GM12878 (cell line): Measurements from ENCODE around the gene TRUB2. TPM values are rescaled to one million over a fixed set of nuclear protein-coding genes. Genes with fewer than 3 reads are reported as not detected.

ENCODE experiments used
- ATAC-seq: fragments of 200-7000 bp; cut with Tn5 transposase; 3 replicates; pipeline ENCODE4 v1.9.1; 2020; ENCODE audit warnings: mild to moderate bottlenecking, moderate library complexity
- BruUV-seq: library from RNA; stranded (reverse); fragments of 400-500 nt; replicated peaks from 2 replicates; lab custom pipeline; 2021; lab: Mats Ljungman, UMichigan
- CTCF ChIA-PET: fragments of 300-600 bp; sonication (Branson Sonifier 250); formaldehyde crosslinking; extraction: SDS; loops from one replicate; lab custom pipeline; 2021; ENCODE audit warnings: inconsistent platforms; lab: Yijun Ruan, JAX
- POLR2A ChIA-PET: fragments of 350-600 bp; formaldehyde crosslinking; extraction: SDS; loops from one replicate; lab custom pipeline; 2021; ENCODE audit warnings: inconsistent platforms; lab: Charles Lee
- RAD21 ChIA-PET: fragments of 300-600 bp; sonication (Branson Sonifier 250); formaldehyde crosslinking; loops from one replicate; lab custom pipeline; 2023; ENCODE audit warnings: antibody characterized with exemption; ENCODE audit not compliant: unreplicated experiment; lab: Charles Lee
- SMC1A ChIA-PET: fragments of 300-600 bp; sonication (Branson Sonifier 250); formaldehyde crosslinking; loops from one replicate; lab custom pipeline; 2023; ENCODE audit not compliant: unreplicated experiment, uncharacterized antibody; lab: Charles Lee
- DNase-seq: peaks from one replicate; pipeline ENCODE4 v3.0.0-alpha.2; 2011; ENCODE audit warnings: low read depth, low spot score
- FAIRE-seq: peaks from 3 replicates; lab custom pipeline; 2011; peaks lifted over from hg19 to GRCh38; lab: Jason Lieb, UNC
- H2AFZ ChIP-seq: 2 replicates; pipeline ENCODE4 v1.6.0; 2011; ENCODE audit warnings: low read depth, low read length, control low read depth; ENCODE audit not compliant: control insufficient read depth
- H3K27ac ChIP-seq: 2 replicates; pipeline ENCODE4 v1.5.1; 2011; ENCODE audit warnings: control low read depth; ENCODE audit not compliant: control insufficient read depth, insufficient read depth
- H3K27me3 ChIP-seq, 2 experiments: replicated peaks in 1 of 2; 2 replicates each; pipeline versions ENCODE4 v1.6.0 to v1.6.1; 2011; ENCODE audit warnings: low read length in 1 of 2; ENCODE audit not compliant: control insufficient read depth in 2 of 2, insufficient read depth in 2 of 2
- H3K36me3 ChIP-seq, 2 experiments: 2 replicates each; pipeline ENCODE4 v1.5.1; 2011; ENCODE audit warnings: low read length in 1 of 2; ENCODE audit not compliant: control insufficient read depth in 2 of 2, insufficient read depth in 2 of 2
- H3K4me1 ChIP-seq: 2 replicates; pipeline ENCODE4 v1.6.1; 2011; ENCODE audit warnings: mild to moderate bottlenecking, low read length, moderate library complexity, mixed read lengths; ENCODE audit not compliant: control insufficient read depth, insufficient read depth
- H3K4me2 ChIP-seq: 2 replicates; pipeline ENCODE4 v1.6.0; 2011; ENCODE audit warnings: control low read depth; ENCODE audit not compliant: control insufficient read depth, insufficient read depth
- H3K4me3 ChIP-seq: fragments of 200-600 bp; sonication (generic); 2 replicates; pipeline ENCODE4 v1.5.1; 2016
- H3K79me2 ChIP-seq: 2 replicates; pipeline ENCODE4 v1.6.0; 2011; ENCODE audit warnings: low read length; ENCODE audit not compliant: control insufficient read depth, insufficient read depth
- H3K9ac ChIP-seq: 2 replicates; pipeline ENCODE4 v1.8.0; 2011; ENCODE audit warnings: low read length, control low read depth, mixed read lengths; ENCODE audit not compliant: control insufficient read depth, insufficient read depth
- H3K9me3 ChIP-seq: replicated peaks from 3 replicates; pipeline ENCODE4 v1.5.1; 2011; ENCODE audit warnings: mild to moderate bottlenecking, low read length; ENCODE audit not compliant: control insufficient read depth, insufficient read depth
- H4K20me1 ChIP-seq: 2 replicates; pipeline ENCODE4 v1.6.0; 2011; ENCODE audit not compliant: control insufficient read depth, insufficient read depth
- BCLAF1 ChIP-seq: fragments of 450-650 bp; IDR thresholded peaks from 2 replicates; pipeline ENCODE4 v1.6.1; 2017; ENCODE audit warnings: antibody characterized with exemption, mild to moderate bottlenecking, moderate library complexity
- CHD1 ChIP-seq: IDR thresholded peaks from 2 replicates; pipeline ENCODE4 v1.6.1; 2012; ENCODE audit warnings: low read depth, low read length, improper control_type of control experiment
- CTCF ChIP-seq, 3 experiments: IDR thresholded peaks in 2 of 3; conservative IDR thresholded peaks in 1 of 3; 2 replicates each; pipeline ENCODE4 v1.5.1; 2011; ENCODE audit warnings: low read depth in 3 of 3, low read length in 3 of 3, mild to moderate bottlenecking in 3 of 3, control low read depth in 2 of 3, moderate library complexity in 2 of 3, inconsistent platforms in 1 of 3, mixed read lengths in 1 of 3; ENCODE audit not compliant: control insufficient read depth in 2 of 3, insufficient read depth in 1 of 3; ENCODE audit errors: extremely low read depth in 1 of 3
- ESRRA ChIP-seq: IDR thresholded peaks from 2 replicates; pipeline ENCODE4 v1.6.1; 2012; ENCODE audit warnings: mild to moderate bottlenecking, low read length, improper control_type of control experiment
- HDGF ChIP-seq: fragments of 450-650 bp; IDR thresholded peaks from 2 replicates; pipeline ENCODE4 v1.6.1; 2016; ENCODE audit warnings: antibody characterized with exemption
- NFIC ChIP-seq: IDR thresholded peaks from 2 replicates; pipeline ENCODE4 v1.6.1; 2012; ENCODE audit warnings: low read depth, mild to moderate bottlenecking, inconsistent platforms, low read length, moderate library complexity
- NFYB ChIP-seq: IDR thresholded peaks from 2 replicates; pipeline ENCODE4 v1.6.1; 2011; ENCODE audit warnings: low read depth, mild to moderate bottlenecking, low read length, improper control_type of control experiment, moderate library complexity; ENCODE audit not compliant: insufficient read depth
- PBX3 ChIP-seq: IDR thresholded peaks from 2 replicates; pipeline ENCODE4 v1.6.1; 2011; ENCODE audit warnings: mild to moderate bottlenecking, low read depth, low read length, moderate library complexity; ENCODE audit not compliant: insufficient replicate concordance
- RAD51 ChIP-seq: fragments of 450-650 bp; IDR thresholded peaks from 2 replicates; pipeline ENCODE4 v1.6.1; 2016; ENCODE audit warnings: moderate library complexity, mild to moderate bottlenecking, inconsistent platforms
- RBBP5 ChIP-seq: fragments of 200-600 bp; sonication (generic); conservative IDR thresholded peaks from 2 replicates; pipeline ENCODE4 v1.6.1; 2016
- TBL1XR1 ChIP-seq: IDR thresholded peaks from 2 replicates; pipeline ENCODE4 v1.6.1; 2012; ENCODE audit warnings: low read depth, low read length, improper control_type of control experiment
- YY1 ChIP-seq: IDR thresholded peaks from 2 replicates; pipeline ENCODE4 v1.6.1; 2011; ENCODE audit warnings: low read depth, mild to moderate bottlenecking, low read length
- ZNF217 ChIP-seq: fragments of 450-650 bp; IDR thresholded peaks from 2 replicates; pipeline ENCODE4 v1.6.1; 2017; ENCODE audit warnings: antibody characterized with exemption, mild to moderate bottlenecking
- ZNF687 ChIP-seq: fragments of 450-650 bp; IDR thresholded peaks from 2 replicates; pipeline ENCODE4 v1.6.1; 2017; ENCODE audit warnings: mild to moderate bottlenecking, moderate library complexity
- WGBS: methylation state at CpG from one replicate; pipeline ENCODE4 v1.1.6; 2016; ENCODE audit warnings: low lambda C conversion rate; ENCODE audit not compliant: insufficient replicate concordance, insufficient coverage; ENCODE audit errors: missing lambda C conversion rate; 5-methylcytosine and 5-hydroxymethylcytosine counted together
- in situ Hi-C: fragments of 300-500 bp; cut with MboI; formaldehyde crosslinking; loops from 9 replicates; pipeline ENCODE4 v1.14.3; 2018; ENCODE audit warnings: mixed read lengths
- intact Hi-C: fragments of 100-400 bp; cut with micrococcal nuclease; formaldehyde crosslinking; loops from one replicate; pipeline ENCODE4 v1.14.2; 2022; ENCODE audit not compliant: unreplicated experiment
- polyA plus RNA-seq, 11 experiments: library from polyadenylated mRNA; depleted of rRNA in 4 of 11; unstranded in 6 of 11; stranded (reverse) in 5 of 11; fragments of >200 nt; fragmentation: Nextera tagmentation in 4 of 11; fragmentation: Illumina TruSeq in 1 of 11; extraction: Ambion mirVana in 4 of 11; extraction: Trizol in 1 of 11; gene quantifications; 1 replicate in 1 of 11; 2 replicates in 10 of 11; pipeline versions ENCODE4 v1.2.1 to v1.2.3, GENCODE V29; 2011 to 2016; ENCODE audit warnings: inconsistent platforms in 2 of 11, missing spikeins in 2 of 11, low read depth in 1 of 11
- total RNA-seq, 4 experiments: library from RNA; depleted of rRNA in 3 of 4; stranded (reverse); fragments of >200 nt in 3 of 4; fragmentation: Illumina TruSeq in 1 of 4; extraction: Trizol in 1 of 4; gene quantifications; 2 replicates each; pipeline versions ENCODE4 v1.2.1 to v1.2.3, GENCODE V29; 2013 to 2021

TRUB2 gene
- total and polyA plus RNA-seq, 10 of the 15 experiments (the other 5 are each of a cell fraction or from before 2014, with no cell fraction given) = 2.8 to 70.5 (median 37.2) TPM

- POLR2A ChIA-PET = interaction anchor here (0.6 kb wide), 1 partner anchor 30 kb away, joined by 3 read pairs; the partner anchor contains the start of gene URM1
- Histone ChIP-seq H3K9me3 (no peaks in the 10 kb centered on the region), H4K20me1 (no peaks in the 10 kb centered on the region), H3K36me3 (peaks cover 0 to 3% of the 10 kb centered on the region in 2 experiments; a peak in 1 of 4 replicates), H2AFZ (peak overlapping the region; percentile 73), H3K9ac (peak overlapping the region; percentile 55), H3K27me3 (no peaks in the 10 kb centered on the region), H3K27ac (no peak overlapping the region), H3K4me1 (no peaks in the 10 kb centered on the region), H3K79me2 (no peaks in the 10 kb centered on the region), H3K4me3 (peak overlapping the region; percentile 87), H3K4me2 (peak overlapping the region; percentile 74)
- FAIRE-seq = peak; percentile 59
- CTCF ChIA-PET = interaction anchor here (0.7 to 1.9 kb wide), 27 partner anchors 9 to 224 kb away, joined by 3 to 34 read pairs (median 4); partner anchors contain the start of genes CERCAM, SWI5 and TRUB2
- RAD21 ChIA-PET = interaction anchor here (0.6 to 1.3 kb wide), 11 partner anchors 20 to 217 kb away, joined by 3 to 13 read pairs (median 4); partner anchors contain the start of gene CIZ1
- SMC1A ChIA-PET = interaction anchor here (0.6 to 1.3 kb wide), 9 partner anchors 41 to 269 kb away, joined by 3 to 23 read pairs (median 4); partner anchors contain the start of gene BBLN
- 33% methylated on average over 13 of the region's 13 CpGs for whole genome bisulfite sequencing
- no TSS peak for BruUV-seq
- intact Hi-C loops (loop anchor here (1.0 to 5.0 kb wide), 2 partner anchors 46 to 214 kb away; partner anchors contain the start of gene PTGES2), in situ Hi-C loops (no loop called here)
- no peak for DNase-seq
- ATAC-seq = peak; percentile 87
- TF ChIP-seq NFIC (no peak), ESRRA (no peak), ZNF687 (no peak), YY1 (0 out of 2 replicates have a peak, but pooled peaks have one; percentile 27), CHD1 (no peak), ZNF217 (no peak), NFYB (no peak), HDGF (no peak), RBBP5 (no peak), CTCF (IDR thresholded peaks at IDR 0.05 in 2 of 3, conservative IDR thresholded peaks at IDR 0.05 in 1 of 3; ENCODE audit: control insufficient read depth in 2 of 3, extremely low read depth in 1 of 3, insufficient read depth in 1 of 3, low read depth in 3 of 3, low read length in 3 of 3) (peak; percentile 74 to 79 (median 77)), RAD51 (no peak), BCLAF1 (no peak), TBL1XR1 (no peak), PBX3 (no peak)
These were observed 19.2 kb upstream of the TRUB2 start for GRCh38 chr9:128341435-128341849.
